Measurements from ENCODE around the gene CRTC2. TPM values are rescaled to one million over a fixed set of nuclear protein-coding genes. Genes with fewer than 3 reads are reported as not detected.
"Not testable (repeated sequence)": the region's sequence is repeated elsewhere in the genome, so short reads cannot be mapped to it uniquely, and the experiment has no call there.

The CRTC2 gene
- total RNA-seq, 1 experiment from 2014 or later = 45.7 TPM

DNA sequence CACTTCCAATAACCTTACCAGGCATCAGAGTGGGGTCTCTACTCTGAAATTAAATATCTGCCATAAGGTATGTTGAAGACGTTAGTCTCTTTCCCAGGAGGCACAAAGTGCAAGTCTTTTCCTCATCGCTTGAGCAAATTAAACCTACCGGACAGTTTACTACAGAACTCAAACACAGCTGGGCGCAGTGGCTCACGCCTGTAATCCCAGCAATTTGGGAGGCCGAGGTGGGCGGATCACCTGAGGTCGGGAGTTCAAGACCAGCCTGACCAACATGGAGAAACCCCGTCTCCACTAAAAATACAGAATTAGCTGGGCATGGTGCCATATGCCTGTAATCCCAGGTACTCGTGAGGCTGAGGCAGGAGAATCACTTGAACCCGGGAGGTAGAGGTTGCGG, 20.7 kb upstream of the CRTC2 start:
- peaks cover 19 to 27% of the 10 kb centered on the region in 2 experiments for H3K4me1 Mint-ChIP-seq
- peak overlapping the region in 1 of 2 experiments; percentile 99; a peak in 1 of 5 replicates for H3K4me3 Mint-ChIP-seq
- not testable (repeated sequence) for H3K14ac ChIP-seq (ENCODE audit: insufficient read depth, low read length); H3K23me2 ChIP-seq (ENCODE audit: insufficient read length, low read depth, low read length, poor library complexity, severe bottlenecking); H3K56ac ChIP-seq (ENCODE audit: insufficient read length, low read depth, low read length); H3K4me2 ChIP-seq (ENCODE audit: insufficient read depth, insufficient read length, low read length); H3K9me3 ChIP-seq (ENCODE audit: control insufficient read depth, low read depth, low read length); H3K9ac ChIP-seq (ENCODE audit: extremely low read depth, insufficient read length, low read length); H3K27me3 Mint-ChIP-seq (ENCODE audit: low read depth); H3K27ac Mint-ChIP-seq; H3K79me1 ChIP-seq (ENCODE audit: insufficient read depth, low read depth, low read length, poor library complexity, severe bottlenecking); H4K91ac ChIP-seq (ENCODE audit: insufficient read length, low read depth, low read length); H4K5ac ChIP-seq (ENCODE audit: insufficient read length, low read depth, low read length); H3K4me1 ChIP-seq (ENCODE audit: insufficient read depth, low read length); H3K27ac ChIP-seq (ENCODE audit: insufficient read length, low read depth, low read length); H4K8ac ChIP-seq (replicated peaks; ENCODE audit: insufficient read length, low read depth, low read length); H2BK12ac ChIP-seq (ENCODE audit: insufficient read length, low read depth, low read length); H3K18ac ChIP-seq (ENCODE audit: insufficient read length, low read depth, low read length); H3T11ph ChIP-seq (ENCODE audit: low read length); H2BK15ac ChIP-seq (ENCODE audit: low read depth, low read length); H2BK20ac ChIP-seq (ENCODE audit: low read depth, low read length, poor library complexity, severe bottlenecking); H2BK120ac ChIP-seq (ENCODE audit: low read depth, low read length, poor library complexity, severe bottlenecking); H3K9me3 Mint-ChIP-seq; H3K4ac ChIP-seq (ENCODE audit: low read depth, low read length); H3K23ac ChIP-seq (ENCODE audit: insufficient read length, low read depth, low read length); H4K20me1 ChIP-seq (ENCODE audit: control insufficient read depth, insufficient read depth, insufficient read length); H2AK5ac ChIP-seq (ENCODE audit: insufficient read length, low read length); H3K27me3 ChIP-seq (ENCODE audit: insufficient read depth, low read length); H2BK5ac ChIP-seq (ENCODE audit: insufficient read length, low read length); H2AFZ ChIP-seq (ENCODE audit: low read length); DNase-seq; H3K79me2 ChIP-seq (ENCODE audit: insufficient read depth, low read length)
- H3K36me3 Mint-ChIP-seq (ENCODE audit: insufficient read depth in 1 of 3, low read depth in 3 of 3) = peaks cover 31 to 73% (median 57%) of the 10 kb centered on the region in 3 experiments
- no CpG with 5 or more reads among the region's 12 CpGs for WGBS (ENCODE audit: extremely low coverage, insufficient read length, low lambda C conversion rate)
